Fibroblast of villous mesenchyme (primary cell): ENCODE results near the gene HLA-DOB. TPM values are rescaled to one million over a fixed set of nuclear protein-coding genes. Genes with fewer than 3 reads are reported as not detected.

ENCODE experiments used
- DNase-seq: peaks from one replicate; pipeline ENCODE4 v3.0.0-alpha.2; 2010; ENCODE audit warnings: low read depth
- H3K4me3 ChIP-seq: 2 replicates; pipeline ENCODE4 v1.5.1; 2011; ENCODE audit warnings: low read depth, mild to moderate bottlenecking, low read length
- total RNA-seq: library from RNA; depleted of rRNA; stranded (reverse); fragments of >200 nt; gene quantifications from 2 replicates; pipeline ENCODE4 v1.2.3, GENCODE V29; 2012
- TF ChIP-seq, protein P1 (sequence below): IDR thresholded peaks from 2 replicates; pipeline ENCODE4 v1.5.1; 2012; ENCODE audit warnings: low read depth, mild to moderate bottlenecking, low read length; ENCODE audit not compliant: insufficient read depth

The HLA-DOB gene
- total RNA-seq, 1 donor: 0.43 TPM

GRCh38 chr6:32855467-32856174 is 38.8 kb upstream of the HLA-DOB start:
- TF ChIP-seq, protein P1, sequence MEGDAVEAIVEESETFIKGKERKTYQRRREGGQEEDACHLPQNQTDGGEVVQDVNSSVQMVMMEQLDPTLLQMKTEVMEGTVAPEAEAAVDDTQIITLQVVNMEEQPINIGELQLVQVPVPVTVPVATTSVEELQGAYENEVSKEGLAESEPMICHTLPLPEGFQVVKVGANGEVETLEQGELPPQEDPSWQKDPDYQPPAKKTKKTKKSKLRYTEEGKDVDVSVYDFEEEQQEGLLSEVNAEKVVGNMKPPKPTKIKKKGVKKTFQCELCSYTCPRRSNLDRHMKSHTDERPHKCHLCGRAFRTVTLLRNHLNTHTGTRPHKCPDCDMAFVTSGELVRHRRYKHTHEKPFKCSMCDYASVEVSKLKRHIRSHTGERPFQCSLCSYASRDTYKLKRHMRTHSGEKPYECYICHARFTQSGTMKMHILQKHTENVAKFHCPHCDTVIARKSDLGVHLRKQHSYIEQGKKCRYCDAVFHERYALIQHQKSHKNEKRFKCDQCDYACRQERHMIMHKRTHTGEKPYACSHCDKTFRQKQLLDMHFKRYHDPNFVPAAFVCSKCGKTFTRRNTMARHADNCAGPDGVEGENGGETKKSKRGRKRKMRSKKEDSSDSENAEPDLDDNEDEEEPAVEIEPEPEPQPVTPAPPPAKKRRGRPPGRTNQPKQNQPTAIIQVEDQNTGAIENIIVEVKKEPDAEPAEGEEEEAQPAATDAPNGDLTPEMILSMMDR: no peak
- no peak overlapping the region for H3K4me3 ChIP-seq
- DNase-seq: no peak

DNA sequence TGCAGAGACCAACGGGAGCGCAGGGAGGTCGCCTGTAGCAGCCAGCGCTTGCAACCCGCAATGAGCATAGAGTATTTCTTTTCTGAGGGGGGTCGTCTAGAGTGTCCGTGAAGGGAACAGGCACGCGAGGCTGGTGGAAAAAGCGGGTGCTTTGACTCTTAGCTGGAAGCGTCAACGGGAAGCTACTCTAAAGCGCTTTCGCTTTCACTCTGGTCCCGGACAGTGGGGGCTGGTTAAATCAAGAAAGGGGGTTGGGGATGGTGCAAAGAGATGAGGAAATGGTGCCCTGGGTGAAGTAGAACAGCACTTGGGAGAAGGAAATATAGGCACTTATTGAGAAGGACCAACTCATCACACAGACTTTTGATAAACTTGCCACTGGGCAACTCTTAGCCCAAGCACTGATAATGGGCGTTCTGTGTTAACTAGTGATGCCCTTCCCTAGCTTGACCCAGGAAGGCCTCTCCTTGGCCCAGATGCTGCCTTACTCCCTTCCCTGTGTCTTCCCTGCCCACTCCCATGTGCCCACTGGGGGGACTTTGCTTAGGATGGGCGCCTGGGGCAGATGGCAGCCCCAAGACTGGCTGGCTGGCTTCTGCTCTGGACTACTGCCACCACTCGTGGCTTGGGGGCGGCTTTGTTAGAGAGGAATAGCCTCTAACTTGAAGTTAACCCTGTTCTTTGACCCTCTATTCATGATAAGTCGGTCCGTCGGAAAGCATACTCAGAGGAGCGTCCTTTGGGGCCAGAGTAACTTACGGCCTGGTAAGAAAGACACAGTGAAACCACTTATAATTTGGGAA is 37.8 kb upstream of the HLA-DOB start:
- TF ChIP-seq, protein P1: no peak
- H3K4me3 ChIP-seq: peak overlapping the region; percentile 95
- peak; percentile 67 for DNase-seq

- TF ChIP-seq, protein P1: peak; percentile 77
- H3K4me3 ChIP-seq: peak within 1 kb of the TSS; percentile 95
- DNase-seq: peak; percentile 96
These were observed 37.0 kb upstream of the HLA-DOB start, which contains the start of the genes PSMB9 and TAP1 for GRCh38 chr6:32853541-32854375. Gene PSMB9, plus strand, starts transcription at chr6:32854192. Its CDS starts 38 bp downstream, at chr6:32854230. Gene TAP1, minus strand, starts transcription at chr6:32853704. Its CDS starts 68 bp downstream, at chr6:32853636.

- peak overlapping the region; percentile 95 for H3K4me3 ChIP-seq
- DNase-seq: peak; percentile 33
- TF ChIP-seq, protein P1: no peak
These were observed 36.2 kb upstream of the HLA-DOB start for GRCh38 chr6:32852844-32853540.

DNA sequence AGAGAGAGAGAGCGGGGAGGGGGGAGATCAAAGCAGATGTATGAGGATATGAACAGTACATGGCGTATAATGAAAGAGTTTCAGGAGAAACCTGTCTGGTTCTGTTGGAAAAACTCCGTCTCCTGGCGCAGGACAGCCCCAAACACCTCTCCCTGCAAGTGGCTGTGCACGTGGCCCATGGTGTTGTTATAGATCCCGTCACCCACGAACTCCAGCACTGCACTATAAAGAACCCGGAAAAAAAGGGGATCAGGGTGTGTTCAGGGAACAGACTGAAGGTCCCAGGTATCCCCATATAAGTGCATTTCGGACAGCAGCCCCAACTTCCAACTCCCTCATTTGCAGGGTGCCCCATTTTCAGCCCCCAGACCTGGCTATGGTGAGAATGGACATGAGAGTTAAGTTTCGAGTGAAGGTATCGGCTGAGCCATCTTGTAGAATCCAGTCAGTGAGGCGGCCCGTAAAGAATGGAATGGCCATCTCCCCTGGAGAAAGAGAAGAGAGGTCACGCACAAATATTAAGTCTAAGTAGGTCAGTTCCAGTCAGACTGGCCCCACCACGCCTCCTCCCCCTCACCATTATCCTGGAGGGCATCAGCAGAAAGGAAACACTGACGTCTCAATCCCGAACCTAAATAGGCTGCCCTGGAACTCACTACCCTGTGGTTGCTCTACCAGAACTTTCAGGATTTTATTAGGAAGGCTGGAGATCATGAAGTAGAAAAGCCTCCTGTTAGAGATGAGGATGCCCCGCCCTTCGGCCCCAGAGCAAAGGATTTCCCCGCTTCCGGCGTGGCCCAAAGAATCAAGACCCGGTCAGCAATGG is 35.4 kb upstream of the HLA-DOB start:
- TF ChIP-seq, protein P1: no peak
- peak; percentile 29 for DNase-seq
- peak overlapping the region; percentile 95 for H3K4me3 ChIP-seq
